Right ventricle myocardium inferior (tissue), 1 donor: Measurements from ENCODE around the gene LRPAP1. TPM values are rescaled to one million over a fixed set of nuclear protein-coding genes. Genes with fewer than 3 reads are reported as not detected.

Experiments
- ATAC-seq: fragments of 200-7000 bp; cut with Tn5 transposase; one replicate; pipeline ENCODE4 v1.9.1; 2020; ENCODE audit warnings: mild to moderate bottlenecking, moderate library complexity
- DNase-seq: peaks from one replicate; pipeline ENCODE4 v3.0.0; 2021; ENCODE audit errors: missing footprints
- intact Hi-C: fragments of 100-400 bp; cut with DNase I; formaldehyde crosslinking; loops from one replicate; pipeline ENCODE4 v1.11.0; 2022
- total RNA-seq: library from RNA; stranded (reverse); fragmentation: NEBNext Ultra II Directional; extraction: Animal tissue kit (Norgen Biotek cat#: 25700); gene quantifications from one replicate; pipeline ENCODE4 v1.2.1, GENCODE V29; 2021
- donor health status: DM: no; HTN: yes; CAD: no; lungs with severe emphysema.

Gene LRPAP1
- total RNA-seq, 1 donor from 2014 or later: 286 TPM

DNA sequence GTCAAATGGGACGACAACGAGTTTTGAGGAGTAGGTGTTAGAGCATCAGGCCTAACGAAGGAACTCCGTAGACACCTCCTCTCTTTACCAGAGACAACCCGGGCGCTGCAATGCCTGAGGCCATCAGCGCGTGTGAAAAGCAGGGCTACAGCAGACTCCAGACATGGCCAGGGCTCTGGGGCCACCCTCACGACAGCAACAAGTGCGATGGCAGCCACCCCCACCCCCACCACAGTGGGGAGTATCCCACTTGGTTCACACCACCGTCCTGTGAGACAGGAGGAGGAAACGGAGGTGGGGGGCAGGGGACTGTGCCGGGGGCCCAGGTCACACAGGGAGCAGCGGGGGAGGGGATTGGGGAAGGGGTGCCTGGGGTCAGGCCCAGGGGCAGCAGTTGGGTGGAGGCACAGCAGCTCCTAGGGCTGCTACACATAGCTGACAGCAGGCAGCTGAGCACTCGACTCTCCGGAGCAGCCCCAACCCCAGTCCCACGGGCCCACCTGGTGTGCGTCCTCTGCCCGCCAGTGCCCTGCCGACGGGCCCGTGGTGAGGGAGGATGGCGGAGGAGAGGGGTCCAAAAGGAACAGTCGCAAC, 8.5 kb downstream of the LRPAP1 start:
- intact Hi-C loops: no loop called here
- ATAC-seq: no peak
- no peak for DNase-seq

GRCh38 chr4:3523146-3523627, 9.0 kb downstream of the LRPAP1 start:
- intact Hi-C loops: no loop called here
- ATAC-seq (no peak), DNase-seq (no peak)

GRCh38 chr4:3522651-3523050, 9.6 kb downstream of the LRPAP1 start:
- DNase-seq: no peak
- intact Hi-C loops: no loop called here
- ATAC-seq: no peak

DNA sequence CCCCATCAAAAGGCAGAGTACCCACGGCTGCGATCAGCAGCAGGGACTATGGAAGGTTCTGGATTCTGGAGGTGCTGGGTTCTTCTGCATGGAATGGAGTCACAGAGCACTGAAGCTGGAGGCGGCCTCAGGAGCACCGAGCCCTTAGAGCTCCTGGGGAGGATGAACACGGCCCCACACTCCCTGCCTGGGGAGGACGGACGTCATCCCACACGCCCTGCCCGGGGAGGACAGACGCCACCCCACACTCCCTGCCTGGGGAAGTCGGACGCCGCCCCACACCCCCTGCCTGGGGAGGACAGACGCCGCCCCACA, 9.9 kb downstream of the LRPAP1 start:
- DNase-seq (no peak), ATAC-seq (no peak)
- intact Hi-C loops: no loop called here

- intact Hi-C loops: no loop called here
- DNase-seq (no peak), ATAC-seq (no peak)
Observed at GRCh38 chr4:3521621-3522325, 10.4 kb downstream of the LRPAP1 start.

GRCh38 chr4:3520796-3521600, 11.2 kb downstream of the LRPAP1 start:
- ATAC-seq (no peak), DNase-seq (peak; percentile 58)
- intact Hi-C loops: no loop called here

- DNase-seq (peak; percentile 25), ATAC-seq (no peak)
- intact Hi-C loops: no loop called here
Observed at GRCh38 chr4:3520276-3520675, 11.9 kb downstream of the LRPAP1 start.

- intact Hi-C loops: no loop called here
Observed at GRCh38 chr4:3519468-3520264, 12.6 kb downstream of the LRPAP1 start.

DNA sequence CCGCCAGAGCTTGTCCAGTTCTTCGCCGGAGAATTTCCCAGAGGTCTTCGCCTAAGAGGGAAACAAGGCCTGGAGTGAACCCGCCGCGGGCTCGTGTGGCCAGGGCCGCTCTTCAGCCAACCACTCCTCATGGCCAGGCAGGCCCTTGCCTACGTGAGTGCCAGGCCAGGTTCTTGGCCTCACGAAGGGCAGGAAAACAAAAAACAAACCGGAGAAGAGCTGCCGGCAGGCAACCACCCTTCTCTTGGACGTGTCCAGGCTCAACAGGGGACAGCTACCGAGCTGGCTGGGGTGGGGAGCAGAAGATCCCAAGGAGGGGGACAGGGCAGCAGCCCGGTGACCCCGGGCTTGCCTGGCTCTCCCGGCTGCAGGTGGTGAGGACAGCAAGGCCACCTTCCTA, 13.3 kb downstream of the LRPAP1 start:
- DNase-seq (peak; percentile 23), ATAC-seq (no peak)
- intact Hi-C loops: no loop called here

More at GRCh38 chr4:3519468-3520264, 12.6 kb downstream of the LRPAP1 start:
- DNase-seq (no peak), ATAC-seq (no peak)

DNA sequence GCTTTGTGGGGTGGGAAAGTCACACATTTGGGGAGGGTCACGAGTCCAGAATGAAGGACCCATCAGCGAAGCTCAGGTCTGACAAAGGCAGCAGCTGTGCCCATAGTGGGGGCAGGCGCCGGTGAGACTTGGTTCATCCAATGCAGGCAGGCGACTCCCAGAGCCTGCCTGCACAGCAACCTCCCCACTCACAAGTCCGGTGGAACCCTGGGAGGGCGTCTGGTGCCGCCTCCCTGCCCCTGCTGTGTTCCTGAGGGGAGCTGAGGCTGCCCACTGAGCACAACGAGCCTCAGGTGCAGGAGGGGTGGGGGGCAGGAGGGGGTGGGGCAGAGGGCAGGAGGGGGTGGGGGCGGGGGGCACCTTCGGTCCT, 13.7 kb downstream of the LRPAP1 start:
- intact Hi-C loops: no loop called here
- ATAC-seq: no peak
- DNase-seq: no peak

DNA sequence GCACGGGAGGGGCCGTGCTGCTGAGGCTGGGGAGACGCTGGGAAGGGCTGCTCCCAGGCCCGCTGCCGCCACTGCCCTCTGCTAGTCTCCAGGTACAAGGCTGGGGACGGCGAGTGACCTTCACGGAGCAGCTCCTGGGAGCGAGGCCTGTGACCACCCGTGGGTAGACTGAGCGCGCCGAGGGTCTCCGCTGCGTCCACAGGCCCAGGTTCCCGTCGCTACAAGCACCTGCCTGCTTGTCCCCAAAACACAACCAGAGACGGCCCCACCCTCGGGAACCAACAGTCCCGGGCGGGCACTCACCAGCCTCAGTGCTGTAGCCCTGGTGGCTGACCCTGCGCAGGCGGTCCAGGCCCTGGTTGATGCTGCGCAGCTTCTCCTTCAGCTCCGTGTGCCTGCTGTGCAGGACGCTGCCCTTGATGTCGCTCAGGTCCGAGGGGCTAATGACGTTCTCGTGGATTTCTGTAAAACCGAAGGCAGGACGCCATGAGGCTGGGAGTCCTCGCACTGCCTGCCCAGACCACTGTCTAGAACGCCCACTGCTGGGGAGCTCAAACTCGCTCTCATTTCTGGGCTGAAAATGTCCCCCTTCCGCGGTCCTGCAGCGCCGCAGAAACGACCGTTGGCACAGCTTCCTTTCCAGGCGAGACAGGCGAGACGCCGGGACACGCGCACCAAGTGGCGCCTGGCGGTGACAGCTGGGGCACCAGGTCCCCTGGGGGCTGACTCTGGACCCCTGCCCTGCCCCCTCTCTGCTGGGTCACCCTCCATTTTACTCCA, 14.3 kb downstream of the LRPAP1 start:
- DNase-seq (no peak), ATAC-seq (no peak)
- intact Hi-C loops: no loop called here

DNA sequence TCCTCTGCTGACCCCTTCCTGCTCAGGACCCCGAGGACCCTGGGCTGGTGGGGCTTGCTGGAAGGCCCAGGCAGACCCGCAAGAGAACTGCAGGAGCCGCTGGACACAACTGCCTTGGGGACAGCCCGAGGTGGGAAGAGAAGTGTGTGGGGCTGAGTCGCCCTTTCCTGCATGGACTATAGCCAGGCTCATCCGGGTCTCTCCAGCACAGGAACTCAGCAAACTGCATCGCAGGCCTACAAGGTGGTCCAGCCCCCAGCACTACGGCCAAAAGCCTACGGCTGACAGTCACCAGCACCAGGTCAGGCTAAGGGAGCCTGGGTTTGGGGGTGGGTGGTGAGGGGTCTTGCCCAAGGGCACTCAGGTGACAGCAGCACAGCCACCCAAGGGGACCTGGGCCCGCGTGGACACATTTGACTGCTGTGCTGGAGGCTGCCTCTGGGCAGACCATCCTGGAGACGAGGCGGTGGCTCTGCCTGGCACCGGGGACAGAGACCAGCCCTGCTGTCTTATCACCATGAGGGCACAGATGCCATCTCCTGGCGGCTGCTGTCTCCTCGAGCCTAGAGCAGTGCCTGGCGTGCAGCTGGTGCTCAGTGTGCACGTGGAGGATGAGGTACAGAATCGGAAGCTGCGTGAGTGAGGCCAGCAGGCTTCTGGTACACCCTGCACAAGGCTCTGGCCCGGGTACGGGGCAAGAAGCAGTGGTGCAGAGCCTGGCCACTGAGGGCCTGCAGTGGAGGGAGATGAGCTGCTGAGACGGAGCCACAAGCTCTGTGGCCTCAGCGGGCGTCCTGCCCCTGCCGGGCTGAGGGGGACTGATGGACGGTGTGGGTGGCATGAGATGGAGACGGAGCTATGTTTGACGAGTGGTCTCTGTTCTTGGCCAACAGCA, 15.1 kb downstream of the LRPAP1 start:
- peak; percentile 32 for DNase-seq
- ATAC-seq: no peak
- intact Hi-C loops: no loop called here

DNA sequence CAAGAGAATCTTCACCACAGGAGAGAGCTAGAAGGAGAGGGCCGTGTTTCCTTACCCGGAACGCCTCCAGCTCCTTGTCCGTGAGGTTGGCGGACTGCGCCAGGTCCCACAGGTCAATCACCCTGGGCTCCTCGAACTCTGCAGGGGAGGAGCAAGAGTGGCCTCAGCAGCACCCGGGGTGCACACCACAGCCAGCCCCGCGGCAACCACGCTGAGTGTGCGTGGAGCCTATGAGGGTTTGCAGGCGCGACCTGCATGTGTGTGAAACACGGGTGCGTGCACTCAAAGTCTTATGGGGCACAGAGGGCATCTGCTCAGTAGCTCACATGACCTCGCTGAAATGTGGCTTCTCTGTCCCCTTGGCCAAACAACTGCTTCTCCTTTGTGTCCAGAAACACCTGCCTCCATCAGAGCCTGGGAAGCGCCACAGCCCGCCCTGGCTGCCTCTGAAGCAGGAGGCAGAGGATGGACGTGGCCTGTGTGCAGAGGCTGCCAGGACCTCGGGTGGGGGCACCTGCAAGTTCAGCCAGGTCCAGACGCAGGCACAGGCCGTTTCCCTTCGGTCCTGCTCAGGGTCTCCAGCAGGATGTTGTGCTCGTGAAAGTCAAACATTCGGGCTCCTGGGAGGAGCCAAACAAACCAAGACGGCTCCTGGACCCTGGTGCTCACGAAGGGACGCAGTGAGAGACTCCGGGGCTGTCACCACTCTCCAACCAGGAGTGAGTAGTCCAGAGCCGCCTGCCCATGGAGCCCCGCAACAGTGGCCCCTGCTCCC, 16.0 kb downstream of the LRPAP1 start:
- DNase-seq (peak; percentile 76), ATAC-seq (no peak)
- intact Hi-C loops: no loop called here

DNA sequence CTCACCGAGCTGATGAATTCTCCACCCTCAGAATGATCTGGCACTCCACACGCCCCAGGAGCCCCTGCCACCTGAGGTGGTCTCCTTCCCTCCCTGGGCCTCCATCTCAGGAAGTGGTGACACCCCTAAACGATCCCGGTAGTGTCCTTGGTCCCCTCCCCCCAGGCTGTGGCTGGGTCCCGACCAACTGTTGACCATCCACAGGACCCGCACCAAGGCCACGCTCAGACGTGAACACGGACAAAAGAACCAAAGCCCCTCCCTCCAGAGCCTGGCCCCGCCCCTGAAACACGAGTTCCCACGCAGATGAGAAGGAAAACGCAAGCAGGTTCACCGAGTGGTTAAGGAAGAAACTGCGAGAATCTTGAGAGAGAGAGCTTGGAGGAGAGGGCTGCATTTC, 16.6 kb downstream of the LRPAP1 start:
- DNase-seq (no peak), ATAC-seq (no peak)
- intact Hi-C loops: no loop called here

DNA sequence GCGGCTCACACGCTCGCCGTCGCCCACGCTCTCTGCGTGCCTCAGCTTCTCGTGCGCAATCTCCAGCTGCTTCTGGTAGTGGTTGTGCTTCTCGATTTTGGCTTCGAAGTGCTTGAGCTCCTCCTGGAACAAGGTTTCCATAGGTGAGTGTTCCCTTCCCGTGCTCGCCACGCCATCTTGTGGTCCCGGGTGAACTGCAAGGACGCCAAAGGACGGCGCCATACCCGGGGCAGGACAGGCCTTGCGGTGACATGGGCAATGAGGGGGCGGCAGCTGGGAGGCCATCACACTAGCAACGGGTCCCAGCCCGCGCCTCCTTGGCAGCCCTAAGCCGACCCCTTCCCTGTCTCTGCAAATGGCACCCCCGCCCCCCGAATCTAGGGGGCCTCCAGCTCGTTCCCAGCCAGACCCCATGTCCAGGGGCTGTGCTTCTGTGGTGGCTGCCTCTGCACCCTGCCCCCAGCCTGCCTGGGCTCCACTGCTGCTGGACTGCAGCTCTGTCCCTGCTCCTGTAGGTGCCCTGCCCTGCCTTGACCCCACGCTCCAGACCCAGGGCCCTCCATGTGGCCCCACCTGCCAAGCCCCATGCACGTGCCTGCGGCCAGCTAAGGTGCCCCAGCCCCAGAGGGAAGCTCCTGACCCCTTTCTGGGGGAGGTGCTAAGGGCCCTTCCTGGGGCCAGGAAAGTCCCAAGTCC, 17.3 kb downstream of the LRPAP1 start:
- DNase-seq (peak; percentile 67), ATAC-seq (peak; percentile 18)
- intact Hi-C loops: no loop called here

DNA sequence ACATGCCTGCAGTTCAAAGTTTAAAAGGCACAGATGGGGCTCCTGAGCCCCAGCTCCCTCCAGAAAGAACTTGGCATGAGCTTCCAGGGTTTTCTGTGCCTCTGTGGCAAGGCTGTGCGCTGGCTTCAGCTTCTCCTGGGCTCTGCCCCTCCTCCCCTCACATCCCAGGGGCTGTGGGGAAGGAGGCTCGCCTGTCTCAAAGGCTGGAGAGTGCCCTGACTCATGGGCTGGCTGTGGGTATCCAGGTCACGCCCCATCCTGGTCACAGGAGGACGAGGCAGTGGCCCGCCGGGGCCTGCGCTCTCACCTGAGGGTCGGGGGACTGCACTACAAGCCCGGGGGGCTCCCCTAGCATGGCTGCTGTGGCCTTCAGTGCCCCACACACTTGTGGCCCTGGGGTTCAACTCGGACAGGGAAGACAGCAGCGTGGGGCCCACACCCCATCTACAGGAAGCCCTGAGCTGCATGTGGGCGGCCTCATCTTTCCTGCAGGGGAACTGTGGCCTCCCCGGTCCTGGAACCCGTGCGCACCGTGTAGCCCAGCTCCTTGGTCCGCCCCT, 17.9 kb downstream of the LRPAP1 start:
- intact Hi-C loops: no loop called here
- ATAC-seq (no peak), DNase-seq (peak; percentile 30)
